HepG2 (cell line): ENCODE results near the gene COMP. TPM values are rescaled to one million over a fixed set of nuclear protein-coding genes. Genes with fewer than 3 reads are reported as not detected.

Experiments used
- ATF6 ChIP-seq: sonication (generic); formaldehyde crosslinking; conservative IDR thresholded peaks from 2 replicates; pipeline ENCODE4 v1.4.0; 2020; ENCODE audit warnings: missing genetic modification reagents
- BATF2 ChIP-seq: sonication (generic); formaldehyde crosslinking; IDR thresholded peaks from 2 replicates; pipeline ENCODE4 v1.8.0; 2022; ENCODE audit warnings: mild to moderate bottlenecking, missing genetic modification reagents, moderate library complexity
- FOXA1 ChIP-seq, 2 experiments: fragments of 450-650 bp in 1 of 2; sonication (generic) in 1 of 2; formaldehyde crosslinking in 1 of 2; IDR thresholded peaks; 2 replicates each; pipeline versions ENCODE4 v1.4.0 to v1.6.1; 2016 to 2020; ENCODE audit warnings: missing genetic modification reagents in 1 of 2
- FOXP1 ChIP-seq, 2 experiments: fragments of 450-650 bp in 1 of 2; IDR thresholded peaks; 2 replicates each; pipeline ENCODE4 v1.6.1; 2017 to 2018; ENCODE audit warnings: antibody characterized with exemption in 1 of 2
- FOXP4 ChIP-seq: sonication (generic); formaldehyde crosslinking; IDR thresholded peaks from 2 replicates; pipeline ENCODE4 v1.4.0; 2020; ENCODE audit warnings: missing genetic modification reagents
- GZF1 ChIP-seq: sonication (generic); formaldehyde crosslinking; IDR thresholded peaks from 2 replicates; pipeline ENCODE4 v1.5.1; 2020; ENCODE audit warnings: mild to moderate bottlenecking, missing genetic modification reagents
- HMGA1 ChIP-seq: sonication (generic); formaldehyde crosslinking; conservative IDR thresholded peaks from 2 replicates; pipeline ENCODE4 v1.4.0; 2020; ENCODE audit warnings: missing genetic modification reagents
- HNF1A ChIP-seq, 2 experiments: sonication (generic) in 1 of 2; formaldehyde crosslinking in 1 of 2; IDR thresholded peaks; 2 replicates each; pipeline versions ENCODE4 v1.4.0 to v1.6.1; 2016 to 2020; ENCODE audit warnings: borderline replicate concordance in 1 of 2, low read depth in 1 of 2, mild to moderate bottlenecking in 1 of 2, missing genetic modification reagents in 1 of 2
- PLRG1 ChIP-seq: fragments of 450-650 bp; conservative IDR thresholded peaks from 2 replicates; pipeline ENCODE4 v1.6.1; 2016
- SAP130 ChIP-seq: IDR thresholded peaks from 2 replicates; pipeline ENCODE4 v1.6.1; 2016; ENCODE audit warnings: low read depth
- SETDB1 ChIP-seq: sonication (generic); formaldehyde crosslinking; IDR thresholded peaks from 2 replicates; pipeline ENCODE4 v1.5.1; 2020; ENCODE audit warnings: missing genetic modification reagents, mild to moderate bottlenecking, borderline replicate concordance
- SOX13 ChIP-seq, 3 experiments: fragments of 450-650 bp in 1 of 3; sonication (generic) in 1 of 3; formaldehyde crosslinking in 1 of 3; IDR thresholded peaks in 2 of 3; conservative IDR thresholded peaks in 1 of 3; 2 replicates each; pipeline versions ENCODE4 v1.5.0 to v1.6.1; 2016 to 2020; ENCODE audit warnings: antibody characterized with exemption in 1 of 3, mild to moderate bottlenecking in 1 of 3, missing compliant biosample characterization in 1 of 3, missing genetic modification reagents in 1 of 3, moderate library complexity in 1 of 3
- TEAD2 ChIP-seq: sonication (generic); formaldehyde crosslinking; IDR thresholded peaks from 2 replicates; pipeline ENCODE4 v1.9.0; 2021; ENCODE audit warnings: missing genetic modification reagents
- THRA ChIP-seq: sonication (generic); formaldehyde crosslinking; IDR thresholded peaks from 2 replicates; pipeline ENCODE4 v1.4.0; 2020; ENCODE audit warnings: missing genetic modification reagents, borderline replicate concordance
- ZNF674 ChIP-seq: sonication (generic); formaldehyde crosslinking; IDR thresholded peaks from 2 replicates; pipeline ENCODE4 v1.5.0; 2020; ENCODE audit warnings: low read depth, mild to moderate bottlenecking, missing genetic modification reagents
- ZNF776 ChIP-seq: sonication (generic); formaldehyde crosslinking; IDR thresholded peaks from 2 replicates; pipeline ENCODE4 v1.4.0; 2020; ENCODE audit warnings: mild to moderate bottlenecking, missing genetic modification reagents
- ZZZ3 ChIP-seq: sonication (generic); formaldehyde crosslinking; IDR thresholded peaks from 2 replicates; pipeline ENCODE4 v1.4.0; 2020; ENCODE audit warnings: missing genetic modification reagents, mild to moderate bottlenecking, borderline replicate concordance
- polyA plus RNA-seq, 8 experiments: library from polyadenylated mRNA; depleted of rRNA in 3 of 8; stranded (reverse) in 7 of 8; unstranded in 1 of 8; fragments of >200 nt; fragmentation: Illumina TruSeq in 4 of 8; extraction: Trizol in 4 of 8; gene quantifications; 2 replicates each; pipeline versions ENCODE4 v1.2.1 to v1.2.3, GENCODE V29; 2011 to 2016; ENCODE audit warnings: low read depth in 4 of 8, missing spikeins in 1 of 8, mixed read lengths in 1 of 8; ENCODE audit not compliant: insufficient read depth in 1 of 8
- total RNA-seq, 5 experiments: library from RNA; depleted of rRNA; stranded (reverse); fragments of >200 nt; fragmentation: Illumina TruSeq; extraction: Trizol; gene quantifications; 2 replicates each; pipeline ENCODE4 v1.2.3, GENCODE V29; 2016; ENCODE audit warnings: low read depth in 1 of 5

The COMP gene
- total and polyA plus RNA-seq, 2 of the 13 experiments (the other 11 are each of a cell fraction or from before 2014, with no cell fraction given) = 0.04 to 0.13 TPM

GRCh38 chr19:18839465-18840287 lies 48.6 kb upstream of the COMP start (continued):
- TF ChIP-seq HNF1A (IDR thresholded peaks at IDR 0.05; ENCODE audit: low read depth) (no peak), HNF1A (CRISPR knock-in tag; IDR thresholded peaks at IDR 0.05; ENCODE audit: borderline replicate concordance) (peak; percentile 47; the same call in 1 of the 2 replicates), FOXA1 (IDR thresholded peaks at IDR 0.05) (no peak), FOXA1 (CRISPR knock-in tag; IDR thresholded peaks at IDR 0.05) (no peak), FOXP1 (IDR thresholded peaks at IDR 0.05) (no peak), FOXP1 (CRISPR knock-in tag; IDR thresholded peaks at IDR 0.05) (peak; percentile 83), THRA (CRISPR knock-in tag) (peak; percentile 89), SOX13 (IDR thresholded peaks at IDR 0.05) (no peak), SOX13 (CRISPR knock-in tag; conservative IDR thresholded peaks at IDR 0.05 in 1 of 2, IDR thresholded peaks at IDR 0.05 in 1 of 2) (peak in 1 of 2 experiments; percentile 83; a peak in 2 of 4 replicates), HMGA1 (no peak), GZF1 (CRISPR knock-in tag) (peak; percentile 18; the same call in 1 of the 2 replicates), ATF6 (CRISPR knock-in tag) (no peak), PLRG1 (no peak), ZZZ3 (CRISPR knock-in tag) (no peak), BATF2 (no peak), ZNF674 (CRISPR knock-in tag) (no peak), FOXP4 (CRISPR knock-in tag) (peak; percentile 70), SAP130 (CRISPR knock-in tag) (peak; percentile 97), ZNF776 (no peak), TEAD2 (CRISPR knock-in tag) (no peak), SETDB1 (CRISPR knock-in tag) (no peak)
